ENCODE measurements around the gene NUP214.
"Not testable (repeated sequence)": the region's sequence is repeated elsewhere in the genome, so short reads cannot be mapped to it uniquely, and the experiment has no call there.

The NUP214 gene

GRCh38 chr9:131096269-131097125 lies 28.9 kb upstream of the NUP214 start, which contains the start of gene AIF1L:
Gene AIF1L (plus strand): TSS chr9:131096531. CDS start chr9:131096630, 99 bp downstream.
- DNase-seq = peak; percentile 13

DNA sequence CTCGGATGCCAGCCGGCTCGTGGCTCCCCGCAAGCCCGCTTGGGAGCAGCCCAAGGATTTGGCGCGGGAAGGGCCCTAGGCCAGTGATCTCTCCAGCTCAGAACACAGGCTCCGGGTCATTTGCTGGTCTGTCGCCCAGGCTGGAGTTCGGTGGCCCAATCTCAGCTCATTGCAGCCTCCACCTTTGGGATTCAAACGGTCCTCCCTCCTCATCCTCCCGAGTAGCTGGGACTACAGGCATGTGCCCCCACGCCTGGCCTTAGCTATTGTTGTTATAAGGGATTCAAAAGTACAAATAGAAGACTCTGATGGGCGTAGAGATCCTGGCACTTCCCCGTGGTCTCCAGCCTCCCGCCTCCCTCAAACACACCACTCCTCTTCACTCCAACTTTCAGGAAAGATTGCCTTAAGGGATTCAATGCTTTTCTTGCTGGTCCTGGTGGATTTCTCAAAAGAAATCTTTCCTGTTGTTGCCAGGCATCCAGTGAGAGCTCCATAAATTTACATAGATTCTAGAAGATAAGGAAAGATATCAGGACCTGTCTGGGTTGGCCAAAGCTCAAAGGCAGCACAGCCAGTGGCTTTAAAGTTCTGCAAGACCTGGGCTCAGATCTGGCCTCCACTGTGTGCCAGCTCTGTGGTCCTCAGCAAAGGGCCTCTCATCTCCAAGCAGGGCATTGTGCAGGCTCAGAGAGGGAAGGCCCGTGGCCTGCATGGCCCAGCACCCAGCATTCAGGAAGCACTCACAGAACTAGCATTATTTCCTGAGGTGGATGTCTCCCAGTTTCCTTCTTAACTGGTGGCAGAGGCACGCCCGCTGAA lies 28.0 kb upstream of the NUP214 start:
- DNase-seq = no peak

- DNase-seq = no peak
Observed at GRCh38 chr9:131097948-131098278, 27.5 kb upstream of the NUP214 start.

DNA sequence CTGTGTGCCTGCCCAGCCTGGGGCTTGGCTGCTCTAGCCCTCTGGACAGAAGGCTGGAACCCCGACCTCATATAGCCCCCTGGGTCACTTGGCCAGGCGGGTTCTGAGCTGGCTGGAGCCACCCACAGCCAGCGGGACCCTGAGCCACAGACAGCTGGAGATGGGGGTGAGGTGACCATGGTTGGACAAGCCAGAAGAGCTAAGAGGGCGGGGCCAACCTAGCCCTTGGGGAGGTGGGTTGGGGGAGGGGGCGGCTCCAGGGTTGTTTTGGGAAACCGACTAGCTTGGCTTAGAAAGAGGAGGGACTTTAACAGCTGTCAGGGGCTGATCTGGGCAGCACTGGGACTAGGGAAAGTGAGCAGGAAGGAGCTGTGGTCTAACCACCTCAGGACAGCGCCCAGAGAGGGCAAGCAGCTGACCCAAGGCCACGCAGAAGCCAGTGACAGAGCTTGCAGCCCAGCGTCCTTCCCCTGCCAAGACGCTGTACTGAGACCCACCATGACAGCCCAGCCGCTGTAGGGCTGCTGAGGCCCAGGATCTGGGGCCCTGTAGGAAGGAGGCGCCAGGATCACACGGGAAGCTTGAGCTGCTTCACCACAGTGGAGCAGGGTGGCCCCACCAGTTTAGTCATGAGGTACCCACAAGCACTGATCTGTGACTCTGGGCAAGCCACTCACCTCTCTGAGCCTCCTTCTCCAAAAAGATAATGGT lies 26.8 kb upstream of the NUP214 start:
- DNase-seq = no peak

DNA sequence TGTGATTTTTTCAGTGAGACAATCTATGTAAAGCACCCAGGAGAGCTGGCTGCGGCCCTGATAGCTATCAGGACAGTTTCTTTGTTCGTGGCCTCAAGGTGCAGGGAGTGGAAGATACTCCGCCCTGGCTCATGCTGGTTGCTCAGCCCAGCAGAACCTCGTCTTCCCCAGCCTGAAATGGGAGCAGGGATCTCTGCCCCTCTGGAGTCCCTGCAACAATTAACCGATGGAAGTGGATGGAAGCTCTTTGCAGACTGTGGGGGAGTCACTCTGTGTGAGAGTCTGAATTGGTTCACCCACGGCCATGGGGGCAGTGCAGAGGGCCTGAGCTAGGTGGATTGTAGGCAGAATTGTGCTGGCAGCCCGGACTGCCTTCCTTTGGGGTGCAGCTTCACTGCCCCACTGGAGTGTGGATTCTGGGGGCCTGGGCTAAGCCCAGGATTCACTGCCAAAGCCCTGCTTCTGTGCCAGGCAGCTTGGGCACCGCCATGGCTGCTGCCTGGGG lies 26.2 kb upstream of the NUP214 start:
- DNase-seq = no peak

DNA sequence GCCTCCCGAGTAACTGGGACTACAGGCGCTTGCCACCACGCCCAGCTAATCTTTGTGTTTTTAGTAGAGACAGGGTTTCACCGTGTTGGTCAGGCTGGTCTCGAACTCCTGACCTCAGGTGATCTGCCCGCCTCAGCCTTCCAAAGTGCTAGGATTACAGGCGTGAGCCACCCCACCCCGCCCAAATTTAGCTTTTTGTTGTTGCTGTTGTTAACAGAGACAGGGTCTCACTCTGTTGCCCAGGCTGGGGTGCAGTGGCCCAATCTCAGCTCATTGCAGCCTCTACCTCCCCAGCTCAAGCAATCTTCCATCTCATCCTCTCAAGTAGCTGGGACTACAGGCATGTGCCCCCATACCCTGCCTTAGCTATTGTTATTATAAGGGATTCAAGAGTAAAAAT lies 25.5 kb upstream of the NUP214 start:
- not testable (repeated sequence) for DNase-seq

- peak; percentile 42 for DNase-seq
Observed at GRCh38 chr9:131100445-131100844, 24.9 kb upstream of the NUP214 start.

GRCh38 chr9:131101207-131101964 lies 24.0 kb upstream of the NUP214 start:
- no peak for DNase-seq

GRCh38 chr9:131103024-131103423 lies 22.4 kb upstream of the NUP214 start:
- DNase-seq = no peak

DNA sequence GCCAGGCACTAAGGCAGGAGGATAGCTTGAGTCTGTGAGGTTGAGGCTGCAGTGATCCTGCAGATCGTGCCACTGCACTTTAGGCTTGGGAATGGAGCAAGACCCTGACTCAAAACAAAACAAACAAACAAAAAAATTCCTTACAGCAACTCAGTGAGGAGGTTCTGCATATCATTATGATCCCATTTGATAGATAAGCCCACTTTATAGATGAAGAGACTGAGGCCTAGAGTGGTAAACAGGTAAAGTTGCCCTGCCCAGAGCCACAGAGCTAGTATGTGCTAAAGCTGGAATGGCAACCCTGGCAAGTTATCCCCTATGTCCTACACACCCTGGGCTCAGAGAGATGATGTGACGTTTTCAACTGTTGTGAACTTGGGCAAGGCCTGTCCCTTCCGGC lies 21.9 kb upstream of the NUP214 start:
- no peak for DNase-seq

DNA sequence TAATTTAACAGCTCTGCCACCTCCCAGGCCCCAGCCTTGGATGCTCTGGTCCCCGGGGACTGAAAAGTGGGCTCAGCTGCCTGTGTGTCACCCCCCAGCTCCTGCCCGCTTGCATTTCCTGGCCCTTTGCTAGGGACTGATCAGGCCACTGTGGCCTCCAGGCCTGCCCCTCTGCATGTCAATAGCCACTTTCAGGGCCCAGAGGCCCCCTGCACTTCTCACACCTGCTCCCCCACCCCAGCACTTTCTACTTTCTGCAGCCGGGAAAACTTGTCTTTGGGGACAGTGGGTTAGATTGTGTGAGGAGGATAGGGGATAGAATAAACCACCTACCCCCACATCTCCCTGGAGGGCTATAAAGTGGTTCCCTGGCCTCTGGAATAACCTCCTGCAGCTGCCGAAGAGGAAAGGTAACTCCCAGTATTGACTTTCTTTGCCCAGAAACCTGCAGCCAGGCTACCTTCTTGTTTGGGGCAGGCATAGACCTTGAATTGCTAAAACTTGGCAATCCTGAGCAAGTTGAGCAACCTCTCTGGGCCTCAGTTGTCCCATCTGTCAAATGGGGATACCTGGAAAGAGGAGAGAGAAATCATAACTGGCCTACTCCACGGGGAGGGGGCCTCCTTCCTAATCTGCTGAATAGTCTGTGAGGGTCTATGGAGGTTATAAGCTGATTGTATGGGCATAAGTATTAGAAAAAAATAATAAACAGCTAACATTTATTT lies 21.2 kb upstream of the NUP214 start:
- no peak for DNase-seq

GRCh38 chr9:131105952-131106351 lies 19.4 kb upstream of the NUP214 start:
- no peak for DNase-seq

DNA sequence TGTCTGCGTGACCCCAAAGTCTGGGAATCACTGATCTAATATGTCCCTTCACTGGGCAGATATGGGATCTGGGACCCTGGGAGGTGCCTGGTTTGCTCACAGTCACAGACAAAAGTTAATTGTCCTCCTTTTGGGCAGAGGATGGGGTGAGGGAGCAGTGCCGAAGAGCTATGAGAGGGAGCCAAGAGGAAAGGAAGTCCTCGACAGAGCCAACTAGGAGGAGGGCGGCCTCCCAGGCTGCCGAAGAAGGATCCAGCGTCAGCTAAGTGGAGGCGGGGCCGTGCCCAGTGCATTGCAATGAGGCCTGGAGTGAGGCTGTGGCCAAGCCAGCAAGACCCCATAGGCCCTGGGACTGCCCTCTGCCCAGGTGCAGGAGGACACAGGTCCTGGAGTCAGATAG lies 17.6 kb upstream of the NUP214 start:
- no peak for DNase-seq

DNA sequence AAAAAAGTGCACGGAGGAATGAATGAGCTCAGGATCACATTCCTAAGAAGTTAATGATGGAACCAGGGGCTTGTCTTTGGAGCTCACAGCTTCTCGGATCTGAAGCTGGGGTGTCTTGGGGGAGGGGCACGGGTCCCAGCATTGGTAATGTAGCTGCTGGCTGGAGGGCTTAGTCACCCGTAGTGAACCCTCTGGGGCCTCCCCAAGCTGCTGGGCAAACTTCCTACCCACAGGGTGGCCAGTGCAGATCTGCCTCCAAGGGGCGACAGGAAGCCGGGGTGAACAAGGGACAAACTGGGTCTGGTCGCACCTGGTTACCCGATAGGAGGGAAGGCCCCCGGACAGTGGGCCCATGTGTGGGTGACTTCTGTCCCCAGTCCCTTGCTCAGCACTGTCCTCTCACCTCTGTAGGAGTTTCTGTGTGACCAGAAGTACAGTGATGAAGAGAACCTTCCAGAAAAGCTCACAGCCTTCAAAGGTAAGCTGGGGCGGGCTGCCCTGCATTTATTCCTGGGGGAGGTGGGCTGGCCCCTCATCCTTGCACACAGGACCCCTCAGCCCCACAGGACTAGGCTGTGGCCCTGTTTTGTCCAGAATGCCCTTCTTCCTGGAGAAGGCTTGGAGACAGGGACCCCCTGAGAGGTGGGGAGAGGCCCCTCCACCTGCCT lies 14.1 kb upstream of the NUP214 start:
- DNase-seq = peak; percentile 10

- no peak for DNase-seq
Observed at GRCh38 chr9:131111854-131112311, 13.5 kb upstream of the NUP214 start.

DNA sequence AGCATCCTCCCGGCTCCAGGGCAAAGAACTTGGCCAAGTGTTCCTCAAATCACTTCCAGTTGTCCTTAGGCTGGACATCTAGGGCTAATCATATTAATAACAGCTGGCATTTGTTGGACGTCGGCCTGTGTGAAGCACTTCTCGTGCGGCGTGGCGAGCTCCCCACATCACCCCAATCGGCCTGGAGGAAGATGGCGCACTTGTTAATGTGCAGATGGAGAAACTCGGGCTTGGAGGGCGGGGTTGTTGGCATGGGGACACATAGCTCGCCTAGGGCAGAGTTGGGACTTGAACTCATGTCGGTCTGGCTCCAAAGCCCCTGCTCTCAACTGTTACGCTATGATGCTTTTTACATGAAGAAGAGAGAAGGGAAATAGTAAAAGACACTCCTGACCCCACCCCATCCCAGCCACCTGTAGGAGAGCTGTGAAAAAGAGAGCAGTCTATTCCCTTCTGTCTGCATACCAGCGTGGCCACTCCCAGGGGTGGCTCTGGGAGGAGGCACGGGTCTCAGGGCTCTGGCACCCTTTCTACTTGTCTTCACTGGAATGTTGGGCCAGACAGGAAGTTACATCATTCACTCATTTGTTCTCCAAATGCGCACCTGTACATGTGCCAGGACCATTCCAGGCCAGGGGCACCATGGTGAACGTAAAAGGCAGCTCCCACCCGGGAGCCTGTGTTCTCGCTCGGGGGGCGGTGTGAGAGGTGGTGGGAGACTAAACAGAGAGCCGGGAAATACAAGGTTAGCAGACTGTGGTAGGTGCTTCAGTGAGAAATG lies 12.8 kb upstream of the NUP214 start:
- DNase-seq = no peak

DNA sequence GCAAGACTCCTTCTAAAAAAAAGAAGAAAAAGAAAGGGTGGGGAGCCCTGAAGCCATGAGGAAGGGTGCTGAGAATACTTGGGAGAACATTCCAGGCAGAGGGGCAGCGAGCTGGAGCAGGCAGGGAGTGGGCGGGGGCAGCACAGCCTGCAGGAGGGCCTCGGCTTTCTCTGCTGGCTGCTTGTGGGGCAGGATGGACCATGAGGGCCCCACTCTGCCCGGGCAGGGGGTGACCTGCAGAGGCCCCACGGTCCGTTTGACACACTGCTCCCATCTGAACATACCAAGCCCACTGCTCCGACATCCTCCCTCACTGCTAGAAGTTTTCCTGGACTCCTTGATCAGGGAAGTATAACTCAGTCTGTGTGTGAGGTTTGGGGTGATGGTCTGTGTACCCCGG lies 11.7 kb upstream of the NUP214 start:
- DNase-seq = no peak

- no peak for DNase-seq
Observed at GRCh38 chr9:131114084-131114535, 11.3 kb upstream of the NUP214 start.

DNA sequence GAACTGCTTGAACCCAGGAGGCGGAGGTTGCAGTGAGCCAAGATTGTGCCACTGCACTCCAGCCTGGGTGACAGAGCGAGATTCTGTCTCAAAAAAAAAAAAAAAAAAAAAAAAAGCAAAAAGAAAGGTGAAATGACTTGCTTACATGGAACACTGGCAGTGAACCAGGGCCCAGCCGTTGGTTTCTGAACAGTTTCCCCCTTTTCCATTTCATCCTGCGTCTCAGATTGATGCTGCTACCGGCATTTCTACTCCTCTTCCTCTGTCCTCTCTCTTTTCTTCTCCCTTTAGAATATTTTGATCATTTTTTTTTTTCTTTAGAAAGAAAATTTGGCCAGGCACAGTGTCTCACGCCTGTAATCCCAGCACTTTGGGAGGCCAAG lies 10.0 kb upstream of the NUP214 start:
- DNase-seq = not testable (repeated sequence)
